Cerebellar nuclear complex (tissue), 1 donor: ENCODE data around the gene TRIM44.
"Not testable (repeated sequence)": the region's sequence is repeated elsewhere in the genome, so short reads cannot be mapped to it uniquely, and the experiment has no call there.

Source experiments
- DNase-seq, 2 experiments: peaks; one replicate each; lab custom pipeline; 2025; lab: John Stamatoyannopoulos, UW

The TRIM44 gene

GRCh38 chr11:35855671-35856070, 193.1 kb downstream of the TRIM44 start:
- DNase-seq, result no peak

GRCh38 chr11:35856259-35856658, 193.7 kb downstream of the TRIM44 start:
- DNase-seq, result no peak

DNA sequence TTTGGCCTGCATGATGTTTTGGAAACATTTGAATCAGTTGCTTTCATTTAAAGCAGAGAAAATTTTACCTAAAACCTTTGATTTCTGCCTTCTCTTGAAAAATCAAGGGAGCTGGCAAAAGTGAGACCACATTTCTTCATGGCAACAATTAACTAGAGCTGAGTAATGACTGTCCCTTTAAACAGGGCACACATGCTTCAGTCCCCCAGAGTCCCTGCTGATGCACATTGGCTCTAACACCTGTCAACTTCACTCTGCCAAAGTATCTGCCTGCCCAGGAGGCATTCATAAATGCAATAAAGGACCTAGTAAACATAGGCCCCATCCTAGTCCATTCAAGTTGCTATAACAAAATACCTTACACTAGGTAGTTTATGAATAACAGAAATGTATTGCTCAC, 194.2 kb downstream of the TRIM44 start:
- peak; percentile 73 to 80 for DNase-seq

DNA sequence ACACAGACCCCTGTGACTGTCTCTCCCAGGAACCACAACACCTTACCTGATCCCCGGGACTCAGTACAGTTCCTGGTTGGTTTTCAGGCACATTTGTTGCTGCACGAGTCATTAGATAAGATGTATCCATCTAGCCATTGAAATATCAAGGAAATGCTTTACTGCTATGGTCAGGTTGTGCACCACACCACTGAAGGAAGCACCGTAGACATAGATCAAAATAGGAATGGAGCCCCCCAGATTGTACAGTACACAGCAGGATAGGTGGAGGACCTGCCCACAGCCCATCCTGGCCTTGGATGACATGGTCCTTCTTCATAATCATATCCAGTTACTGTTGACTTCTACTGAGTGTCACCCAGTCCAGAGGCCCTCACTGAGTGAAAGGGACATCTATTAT, 195.3 kb downstream of the TRIM44 start:
- DNase-seq, result no peak

- DNase-seq, result no peak
These were observed 196.7 kb downstream of the TRIM44 start for GRCh38 chr11:35859301-35859700.

DNA sequence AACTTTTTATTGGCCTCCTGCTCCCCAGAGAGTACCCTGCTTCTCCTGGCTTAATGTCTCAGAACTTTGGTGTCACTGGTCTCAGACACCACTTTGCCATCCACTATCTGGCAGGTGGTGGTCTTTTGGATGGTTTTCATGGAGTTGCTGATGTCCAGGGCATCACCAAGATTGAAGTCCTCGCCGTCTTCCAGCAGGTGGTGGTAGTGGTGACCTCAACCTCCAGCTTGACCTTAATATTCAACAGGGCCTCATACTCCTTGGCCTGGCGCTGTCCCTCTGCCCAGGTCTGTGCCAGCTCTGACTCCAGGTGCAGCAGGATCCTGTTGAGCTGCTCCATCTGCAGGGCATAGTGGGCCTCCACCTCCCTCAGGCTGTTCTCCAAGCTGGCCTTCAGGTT, 197.6 kb downstream of the TRIM44 start:
- not testable (repeated sequence) for DNase-seq

GRCh38 chr11:35861191-35861590, 198.6 kb downstream of the TRIM44 start:
- no peak for DNase-seq

- DNase-seq, result no peak
These were observed 200.1 kb downstream of the TRIM44 start for GRCh38 chr11:35862666-35863065.

DNA sequence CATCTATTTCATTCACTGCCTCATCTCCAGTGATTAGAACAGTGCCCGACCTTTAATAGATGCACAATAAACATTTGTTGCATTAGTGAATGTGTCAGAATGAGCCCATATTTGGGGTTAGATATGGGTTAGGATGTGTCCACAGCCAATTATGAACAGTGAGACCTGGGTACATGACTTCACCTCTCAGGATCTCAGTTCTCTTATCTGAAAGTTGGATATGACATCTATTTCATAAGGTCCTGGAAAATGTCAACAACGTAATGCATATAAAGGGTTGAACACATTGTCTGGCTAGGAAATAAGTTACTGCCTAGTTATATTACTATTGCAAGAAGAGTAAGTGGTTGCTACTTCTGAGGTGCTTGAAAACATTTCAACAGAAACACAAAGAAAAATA, 201.6 kb downstream of the TRIM44 start:
- no peak for DNase-seq

DNA sequence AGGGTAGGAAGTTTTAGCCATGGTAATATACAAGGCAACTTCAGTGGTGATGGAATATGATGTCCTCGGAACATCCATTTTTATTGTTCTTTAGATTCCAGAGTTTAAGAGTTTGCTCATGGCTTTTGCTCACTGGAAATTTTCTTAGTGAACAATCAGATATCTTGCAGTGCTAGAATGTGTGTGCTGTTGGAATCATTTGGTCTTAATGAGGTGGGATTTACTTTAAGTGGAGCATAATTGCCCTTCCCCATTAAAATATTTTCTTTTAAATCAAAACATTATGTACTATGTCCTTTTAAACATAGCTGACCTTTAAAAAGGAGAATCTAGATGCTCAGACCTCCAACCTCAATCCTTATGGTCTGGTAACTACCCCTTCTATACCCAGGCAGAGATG, 204.0 kb downstream of the TRIM44 start:
- DNase-seq, result no peak
